Chondrocyte (in vitro differentiated cells): ENCODE data around the gene PA2G4. TPM values are rescaled to one million over a fixed set of nuclear protein-coding genes. Genes with fewer than 3 reads are reported as not detected.

ENCODE experiments used
- DNase-seq: peaks from one replicate; pipeline ENCODE4 v3.0.0; 2021; ENCODE audit warnings: mixed read lengths, low spot score
- H3K27ac Mint-ChIP-seq: one replicate; pipeline ENCODE4 v1.8.0; 2021; ENCODE audit warnings: mild to moderate bottlenecking, moderate library complexity, mixed read lengths; ENCODE audit not compliant: unreplicated experiment
- H3K27me3 Mint-ChIP-seq: 2 replicates; pipeline ENCODE4 v1.8.0; 2021; ENCODE audit warnings: low read depth, mixed read lengths
- H3K36me3 Mint-ChIP-seq: 2 replicates; pipeline ENCODE4 v1.8.0; 2021; ENCODE audit warnings: low read depth, mixed read lengths
- H3K4me1 Mint-ChIP-seq: 2 replicates; pipeline ENCODE4 v1.8.0; 2021; ENCODE audit warnings: low read depth, mild to moderate bottlenecking, mixed read lengths
- H3K4me3 Mint-ChIP-seq: one replicate; pipeline ENCODE4 v1.8.0; 2021; ENCODE audit warnings: mild to moderate bottlenecking, moderate library complexity, mixed read lengths; ENCODE audit not compliant: unreplicated experiment
- H3K9me3 Mint-ChIP-seq: 2 replicates; pipeline ENCODE4 v1.8.0; 2021; ENCODE audit warnings: low read depth, mixed read lengths
- total RNA-seq: library from RNA; stranded (reverse); gene quantifications from 3 replicates; pipeline ENCODE4 v1.2.1, GENCODE V29; 2021
- TF ChIP-seq, protein P1 (sequence below): fragments of 200-600 bp; sonication (generic); IDR thresholded peaks from 2 replicates; pipeline ENCODE4 v1.5.0; 2021; ENCODE audit warnings: antibody characterized with exemption, mild to moderate bottlenecking, moderate library complexity

PA2G4 gene
- total RNA-seq, 1 donor from 2014 or later = 65.1 TPM

DNA sequence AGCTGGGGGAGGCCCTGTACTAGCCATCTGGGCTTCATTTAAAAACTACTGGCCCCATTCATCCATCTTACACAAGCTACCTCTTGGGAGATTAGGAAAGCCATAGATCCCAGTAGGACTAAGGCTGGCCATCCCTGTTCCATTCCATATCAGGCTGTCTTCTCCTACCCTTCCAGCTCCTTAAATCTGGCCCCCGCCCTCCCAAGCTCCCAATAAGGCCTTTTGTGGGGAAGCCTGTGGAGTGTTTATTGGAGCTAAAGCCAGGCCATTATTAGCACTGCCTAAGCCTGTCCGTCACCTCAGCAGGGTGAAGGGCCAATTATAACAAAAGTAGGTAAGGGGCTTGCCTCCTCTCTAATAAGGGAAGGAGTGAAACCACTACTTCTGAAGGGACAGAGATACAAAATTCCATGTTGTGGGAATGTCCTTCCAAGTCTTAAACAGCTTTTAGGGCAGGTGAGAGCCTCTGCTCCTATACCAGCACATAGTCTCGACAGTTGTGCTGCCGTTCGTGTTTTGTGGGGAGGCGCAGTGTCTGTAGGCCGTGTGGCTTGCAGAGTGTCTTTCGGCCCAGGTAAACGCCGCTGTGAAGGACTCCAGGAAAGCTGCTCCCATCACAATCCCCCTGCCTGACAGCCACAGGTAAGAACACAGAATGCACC, 57.5 kb downstream of the PA2G4 start:
- Mint-ChIP-seq H3K4me3 (peak overlapping the region; percentile 94), H3K27me3 (no peaks in the 10 kb centered on the region), H3K36me3 (peaks cover 42% of the 10 kb centered on the region)

DNA sequence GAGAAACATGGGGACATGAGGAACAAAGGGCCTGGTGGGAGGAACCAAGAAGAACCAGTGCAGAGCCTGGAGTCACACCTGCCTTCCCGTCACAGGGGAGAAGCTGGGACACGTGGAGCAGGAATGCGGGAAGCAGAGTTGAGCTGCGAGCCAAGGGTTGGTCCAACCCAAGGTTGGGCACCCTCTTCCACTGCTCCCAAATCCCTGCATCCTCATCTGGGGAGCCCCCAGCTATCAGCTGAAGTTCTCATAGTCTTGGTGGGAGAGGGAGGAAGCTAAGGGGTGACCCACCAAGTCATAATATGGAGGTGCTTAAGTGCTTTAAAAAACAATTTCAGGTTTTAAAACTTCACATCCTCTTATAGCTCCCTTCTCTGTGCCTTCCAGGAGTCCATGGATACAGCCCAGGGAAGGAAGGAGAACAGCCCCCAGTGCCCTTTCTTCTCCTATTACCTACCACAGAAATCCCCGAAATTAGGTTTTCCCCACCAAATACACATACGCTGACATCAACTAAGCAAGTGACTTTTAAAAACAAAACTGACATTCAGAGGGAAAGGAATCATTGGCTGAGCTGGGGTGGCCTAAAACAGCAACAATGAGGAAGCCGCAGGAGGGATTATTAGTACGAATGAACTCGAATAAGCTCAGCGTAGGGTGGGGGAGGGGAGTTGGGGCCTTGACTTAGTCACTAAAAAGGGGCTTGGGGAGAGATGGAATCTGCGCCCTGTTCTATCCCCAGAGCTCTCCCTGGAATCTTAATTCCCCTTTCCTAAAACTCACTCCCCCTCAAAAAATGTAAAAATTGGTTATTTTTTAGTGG, 58.3 kb downstream of the PA2G4 start:
- Mint-ChIP-seq H3K9me3 (no peaks in the 10 kb centered on the region), H3K27me3 (no peaks in the 10 kb centered on the region), H3K27ac (peak overlapping the region; percentile 75), H3K4me3 (no peak overlapping the region), H3K36me3 (peaks cover 47% of the 10 kb centered on the region), H3K4me1 (peaks cover 29% of the 10 kb centered on the region)
- TF ChIP-seq, protein P1, sequence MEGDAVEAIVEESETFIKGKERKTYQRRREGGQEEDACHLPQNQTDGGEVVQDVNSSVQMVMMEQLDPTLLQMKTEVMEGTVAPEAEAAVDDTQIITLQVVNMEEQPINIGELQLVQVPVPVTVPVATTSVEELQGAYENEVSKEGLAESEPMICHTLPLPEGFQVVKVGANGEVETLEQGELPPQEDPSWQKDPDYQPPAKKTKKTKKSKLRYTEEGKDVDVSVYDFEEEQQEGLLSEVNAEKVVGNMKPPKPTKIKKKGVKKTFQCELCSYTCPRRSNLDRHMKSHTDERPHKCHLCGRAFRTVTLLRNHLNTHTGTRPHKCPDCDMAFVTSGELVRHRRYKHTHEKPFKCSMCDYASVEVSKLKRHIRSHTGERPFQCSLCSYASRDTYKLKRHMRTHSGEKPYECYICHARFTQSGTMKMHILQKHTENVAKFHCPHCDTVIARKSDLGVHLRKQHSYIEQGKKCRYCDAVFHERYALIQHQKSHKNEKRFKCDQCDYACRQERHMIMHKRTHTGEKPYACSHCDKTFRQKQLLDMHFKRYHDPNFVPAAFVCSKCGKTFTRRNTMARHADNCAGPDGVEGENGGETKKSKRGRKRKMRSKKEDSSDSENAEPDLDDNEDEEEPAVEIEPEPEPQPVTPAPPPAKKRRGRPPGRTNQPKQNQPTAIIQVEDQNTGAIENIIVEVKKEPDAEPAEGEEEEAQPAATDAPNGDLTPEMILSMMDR = no peak
- DNase-seq = no peak

More for the DNA sequence above, 57.5 kb downstream of the PA2G4 start:
- peaks cover 37% of the 10 kb centered on the region for H3K4me1 Mint-ChIP-seq
- no peak for DNase-seq
- H3K27ac Mint-ChIP-seq = peak overlapping the region; percentile 99
- H3K9me3 Mint-ChIP-seq = no peaks in the 10 kb centered on the region
- TF ChIP-seq, protein P1 = no peak

Other genes with a start within 250 kb of the PA2G4 start
- 17.3 to 26.4 TPM (median 19.0 TPM) in 3 replicates for gene PYM1, start 176.7 kb upstream of the PA2G4 start, total RNA-seq
- gene DGKA, start 173.4 kb upstream of the PA2G4 start, total RNA-seq = 65.8 to 118 TPM (median 66.4 TPM) in 3 replicates
- 0.45 to 1.1 TPM (median 0.82 TPM) in 3 replicates for gene PMEL, start 138.5 kb upstream of the PA2G4 start, total RNA-seq
- 25.5 to 41.4 TPM (median 26.1 TPM) in 3 replicates for gene CDK2, start 137.7 kb upstream of the PA2G4 start, total RNA-seq
- gene RAB5B, start 130.5 kb upstream of the PA2G4 start, total RNA-seq = 105 TPM in 3 replicates
- 11.4 to 18.2 TPM (median 13.9 TPM) in 3 replicates for gene SUOX, start 107.3 kb upstream of the PA2G4 start, total RNA-seq
- gene IKZF4, start 83.5 kb upstream of the PA2G4 start, total RNA-seq = 5.3 to 6.1 TPM (median 5.7 TPM) in 3 replicates
- gene RPS26, start 62.6 kb upstream of the PA2G4 start, total RNA-seq = 15.8 to 27.8 TPM (median 19.5 TPM) in 3 replicates
- 0.52 to 1.7 TPM (median 1.4 TPM) in 3 replicates for gene ERBB3, start 24.4 kb upstream of the PA2G4 start, total RNA-seq
- 2,552 to 3,030 TPM (median 2,631 TPM) in 3 replicates for gene RPL41, start 12.1 kb downstream of the PA2G4 start, total RNA-seq
- gene ZC3H10, start 13.7 kb downstream of the PA2G4 start, total RNA-seq = 5.0 to 11.2 TPM (median 8.0 TPM) in 3 replicates
- gene ESYT1, start 23.7 kb downstream of the PA2G4 start, total RNA-seq = 127 to 155 TPM (median 144 TPM) in 3 replicates
- gene MYL6B, start 48.0 kb downstream of the PA2G4 start, total RNA-seq = 70.5 to 79.7 TPM (median 75.2 TPM) in 3 replicates
- gene MYL6, start 53.8 kb downstream of the PA2G4 start, total RNA-seq = 1,367 to 2,282 TPM (median 2,236 TPM) in 3 replicates
- gene SMARCC2, start 84.9 kb downstream of the PA2G4 start, total RNA-seq = 50.4 to 96.7 TPM (median 57.4 TPM) in 3 replicates
- gene RNF41, start 117.4 kb downstream of the PA2G4 start, total RNA-seq = 59.2 to 103 TPM (median 99.7 TPM) in 3 replicates
- 36.6 to 50.7 TPM (median 38.7 TPM) in 3 replicates for gene NABP2, start 119.8 kb downstream of the PA2G4 start, total RNA-seq
- 0.41 to 0.68 TPM (median 0.47 TPM) in 3 replicates for gene SLC39A5, start 125.5 kb downstream of the PA2G4 start, total RNA-seq
- 99.9 to 113 TPM (median 106 TPM) in 3 replicates for gene ANKRD52, start 153.8 kb downstream of the PA2G4 start, total RNA-seq
- gene COQ10A, start 162.4 kb downstream of the PA2G4 start, total RNA-seq = 9.0 to 15.6 TPM (median 9.8 TPM) in 3 replicates
- 160 to 174 TPM (median 171 TPM) in 3 replicates for gene CS, start 195.8 kb downstream of the PA2G4 start, total RNA-seq
- gene CNPY2, start 211.4 kb downstream of the PA2G4 start, total RNA-seq = 144 to 188 TPM (median 149 TPM) in 3 replicates
- 27.6 to 32.5 TPM (median 29.1 TPM) in 3 replicates for gene PAN2, start 229.4 kb downstream of the PA2G4 start, total RNA-seq
- not detected in 3 replicates for gene IL23A, start 234.3 kb downstream of the PA2G4 start, total RNA-seq